IPS-18c (cell line): ENCODE measurements around the gene POLR3E.

ENCODE experiments used
- H3K4me3 ChIP-seq: 2 replicates; pipeline ENCODE4 v1.7.0; 2013; ENCODE audit warnings: low read depth, mild to moderate bottlenecking, low read length, moderate library complexity; ENCODE audit not compliant: insufficient read depth
- H3K9me3 ChIP-seq: one replicate; pipeline ENCODE4 v1.6.1; 2013; ENCODE audit warnings: mild to moderate bottlenecking, low read length, moderate library complexity; ENCODE audit not compliant: control insufficient read depth, insufficient read depth

POLR3E gene

GRCh38 chr16:22323959-22324786 lies 27.0 kb downstream of the POLR3E start:
- H3K9me3 ChIP-seq = peaks cover 2% of the 10 kb centered on the region
- no peak overlapping the region for H3K4me3 ChIP-seq

- H3K4me3 ChIP-seq = no peak overlapping the region
- H3K9me3 ChIP-seq = peaks cover 2% of the 10 kb centered on the region
Observed at GRCh38 chr16:22324787-22325597, 27.8 kb downstream of the POLR3E start.

GRCh38 chr16:22325598-22326368 lies 28.6 kb downstream of the POLR3E start:
- Histone ChIP-seq H3K4me3 (no peak overlapping the region), H3K9me3 (peaks cover 2% of the 10 kb centered on the region)

GRCh38 chr16:22326369-22326652 lies 29.1 kb downstream of the POLR3E start:
- Histone ChIP-seq H3K9me3 (peaks cover 2% of the 10 kb centered on the region), H3K4me3 (no peak overlapping the region)

GRCh38 chr16:22326771-22327445 lies 29.7 kb downstream of the POLR3E start:
- H3K4me3 ChIP-seq = no peak overlapping the region
- peaks cover 2% of the 10 kb centered on the region for H3K9me3 ChIP-seq

- Histone ChIP-seq H3K4me3 (no peak overlapping the region), H3K9me3 (peaks cover 2% of the 10 kb centered on the region)
Observed at GRCh38 chr16:22327446-22327775, 30.2 kb downstream of the POLR3E start.

GRCh38 chr16:22328081-22328725 lies 31.0 kb downstream of the POLR3E start:
- Histone ChIP-seq H3K9me3 (no peaks in the 10 kb centered on the region), H3K4me3 (no peak overlapping the region)

- no peak overlapping the region for H3K4me3 ChIP-seq
Observed at GRCh38 chr16:22329199-22329695, 32.0 kb downstream of the POLR3E start.

GRCh38 chr16:22330326-22330725 lies 33.1 kb downstream of the POLR3E start:
- H3K4me3 ChIP-seq = no peak overlapping the region

More at GRCh38 chr16:22329199-22329695, 32.0 kb downstream of the POLR3E start:
- no peaks in the 10 kb centered on the region for H3K9me3 ChIP-seq

GRCh38 chr16:22333457-22333994 lies 36.3 kb downstream of the POLR3E start:
- no peak overlapping the region for H3K4me3 ChIP-seq
- no peaks in the 10 kb centered on the region for H3K9me3 ChIP-seq

More at GRCh38 chr16:22330326-22330725, 33.1 kb downstream of the POLR3E start:
- H3K9me3 ChIP-seq = no peaks in the 10 kb centered on the region

- no peaks in the 10 kb centered on the region for H3K9me3 ChIP-seq
- no peak overlapping the region; the same call in 1 of the 2 replicates for H3K4me3 ChIP-seq
Observed at GRCh38 chr16:22335668-22336246, 38.5 kb downstream of the POLR3E start.

- H3K9me3 ChIP-seq = no peaks in the 10 kb centered on the region
Observed at GRCh38 chr16:22336581-22336980, 39.4 kb downstream of the POLR3E start.

GRCh38 chr16:22337045-22337444 lies 39.8 kb downstream of the POLR3E start:
- H3K4me3 ChIP-seq = no peak overlapping the region

More at GRCh38 chr16:22336581-22336980, 39.4 kb downstream of the POLR3E start:
- H3K4me3 ChIP-seq = no peak overlapping the region

GRCh38 chr16:22337849-22338635 lies 40.8 kb downstream of the POLR3E start:
- H3K9me3 ChIP-seq = no peaks in the 10 kb centered on the region
- H3K4me3 ChIP-seq = no peak overlapping the region

More at GRCh38 chr16:22337045-22337444, 39.8 kb downstream of the POLR3E start:
- no peaks in the 10 kb centered on the region for H3K9me3 ChIP-seq

- Histone ChIP-seq H3K4me3 (no peak overlapping the region), H3K9me3 (no peaks in the 10 kb centered on the region)
Observed at GRCh38 chr16:22340945-22341344, 43.7 kb downstream of the POLR3E start.
